Endometrium (tissue), 2 donors: ENCODE measurements around the gene PRR33.

ENCODE experiments used
- FAIRE-seq: peaks from 2 replicates; lab custom pipeline; 2012; peaks lifted over from hg19 to GRCh38; lab: Jason Lieb, UNC
- donor health status: control.
- donor health status: control.

Gene PRR33

DNA sequence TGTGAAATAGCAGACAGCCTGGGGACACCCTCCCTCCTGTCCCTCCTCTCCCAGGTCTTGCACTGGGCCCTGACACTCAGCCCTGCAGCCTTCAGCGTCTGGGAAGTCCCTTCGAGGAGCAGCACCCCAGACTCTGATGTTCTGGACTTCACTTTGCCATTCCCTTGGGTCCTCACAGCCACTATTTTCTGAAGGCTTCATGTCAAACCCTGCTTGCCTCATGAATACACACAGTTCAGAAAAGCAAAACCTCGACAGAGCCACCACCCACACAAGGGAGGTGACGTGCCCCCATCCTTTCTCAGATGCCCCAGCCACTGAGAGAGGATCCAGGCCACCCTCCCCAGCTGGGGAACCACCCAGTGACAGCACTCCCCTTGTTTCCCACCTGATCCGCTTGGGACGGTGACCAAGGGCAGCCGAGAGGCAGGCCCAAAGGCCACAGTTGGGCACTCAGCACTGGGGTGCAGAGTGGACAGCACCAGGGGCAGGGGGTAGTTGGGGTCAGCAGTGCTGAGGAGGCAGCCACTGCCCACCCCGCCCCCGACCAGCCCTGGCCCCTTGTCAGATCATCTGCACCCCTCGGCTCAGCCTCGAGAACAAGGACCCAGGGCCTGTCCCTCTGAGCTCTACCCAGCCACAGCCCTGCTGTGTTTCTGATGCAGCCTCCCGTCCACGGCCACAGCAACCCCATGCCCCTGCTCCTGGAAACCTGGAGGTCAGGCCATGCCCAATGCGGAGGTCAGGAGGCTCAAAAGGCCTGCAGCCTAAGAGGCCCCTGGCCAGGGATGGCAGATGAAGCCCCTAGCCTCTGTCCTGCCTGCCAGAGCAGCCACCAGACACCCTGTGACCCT is 24.7 kb upstream of the PRR33 start:
- no peak for FAIRE-seq

DNA sequence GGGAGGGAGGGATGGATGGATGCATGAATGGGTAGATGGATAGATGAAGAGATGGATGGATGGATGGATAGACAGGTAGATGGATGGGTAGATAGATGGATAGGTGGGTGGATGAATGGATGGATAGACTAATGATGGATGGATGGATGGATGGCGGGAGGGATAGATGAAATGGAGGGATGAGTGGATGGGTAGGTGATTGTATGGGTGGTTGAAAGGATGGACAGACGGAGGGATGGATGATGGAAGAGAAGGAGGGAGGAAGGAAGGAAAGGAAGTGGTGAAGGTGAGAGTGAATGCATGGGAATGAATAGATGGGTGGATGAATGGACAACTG is 24.1 kb upstream of the PRR33 start:
- no peak for FAIRE-seq

- FAIRE-seq = no peak
Measured at GRCh38 chr11:1913271-1914060, 21.8 kb upstream of the PRR33 start.

- no peak for FAIRE-seq
Measured at GRCh38 chr11:1912289-1912878, 20.7 kb upstream of the PRR33 start.

GRCh38 chr11:1909524-1909923 is 17.8 kb upstream of the PRR33 start:
- no peak for FAIRE-seq

DNA sequence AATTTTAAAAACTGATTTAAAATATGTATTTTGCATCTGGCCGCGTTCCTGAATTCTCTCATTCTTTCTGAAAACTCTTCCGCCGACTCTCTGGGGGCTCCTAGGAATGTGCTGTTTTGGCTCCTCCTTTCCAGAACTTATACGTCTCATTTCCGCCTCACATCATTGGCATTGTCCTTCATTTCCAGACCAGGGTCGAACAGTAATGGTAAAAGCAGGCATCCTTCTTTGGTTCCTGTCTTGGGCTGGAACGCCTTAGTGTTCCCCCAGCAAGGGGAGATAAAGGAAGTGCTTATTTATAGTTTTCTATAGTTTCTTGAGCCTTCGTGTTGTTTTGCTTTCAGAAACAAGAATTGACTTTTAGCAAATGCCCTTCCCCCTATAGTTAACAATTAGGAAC is 16.9 kb upstream of the PRR33 start:
- FAIRE-seq = no peak

- no peak for FAIRE-seq
Measured at GRCh38 chr11:1906611-1907423, 15.1 kb upstream of the PRR33 start.

GRCh38 chr11:1906181-1906580 is 14.5 kb upstream of the PRR33 start:
- FAIRE-seq = peak; percentile 91

GRCh38 chr11:1899686-1900085 is 8.0 kb upstream of the PRR33 start:
- no peak for FAIRE-seq

GRCh38 chr11:1899090-1899489 is 7.4 kb upstream of the PRR33 start:
- FAIRE-seq = no peak

GRCh38 chr11:1896923-1897322 is 5.2 kb upstream of the PRR33 start:
- no peak for FAIRE-seq

- no peak for FAIRE-seq
Measured at GRCh38 chr11:1896468-1896867, 4.8 kb upstream of the PRR33 start.

- no peak for FAIRE-seq
Measured at GRCh38 chr11:1894759-1895158, 3.1 kb upstream of the PRR33 start.

GRCh38 chr11:1893581-1894359 is 2.1 kb upstream of the PRR33 start:
- FAIRE-seq = no peak

GRCh38 chr11:1892558-1892957 is 863 bp upstream of the PRR33 start:
- no peak for FAIRE-seq

- no peak for FAIRE-seq
Measured at GRCh38 chr11:1892116-1892515, 421 bp upstream of the PRR33 start.

GRCh38 chr11:1890856-1891830 is 552 bp downstream of the PRR33 start:
- FAIRE-seq = no peak

- no peak for FAIRE-seq
Measured at GRCh38 chr11:1889941-1890855, 1.5 kb downstream of the PRR33 start.
